Adrenal gland (tissue), 12 donors: ENCODE data around the gene DYSF. TPM values are rescaled to one million over a fixed set of nuclear protein-coding genes. Genes with fewer than 3 reads are reported as not detected.

Source experiments
- DNase-seq, 7 donors: peaks; one replicate each; pipeline ENCODE4 v3.0.0-alpha.2; 2019 to 2020
- H3K27ac ChIP-seq, 5 donors: fragments of 200-600 bp; sonication (generic) in 4 of 5; 1 replicate in 3 of 5; 2 replicates in 2 of 5; pipeline versions ENCODE4 v1.5.1 to v1.8.0; 2016 to 2020; ENCODE audit warnings: mild to moderate bottlenecking in 1 of 5
- H3K27me3 ChIP-seq: fragments of 200-600 bp; 2 replicates; pipeline ENCODE4 v1.8.0; 2021
- H3K36me3 ChIP-seq, 2 donors: fragments of 200-600 bp; replicated peaks in 1 of 2; 1 replicate in 1 of 2; 2 replicates in 1 of 2; pipeline versions ENCODE4 v1.5.1 to v1.8.0; 2018 to 2022
- H3K4me1 ChIP-seq, 2 donors: fragments of 200-600 bp; replicated peaks in 1 of 2; 1 replicate in 1 of 2; 2 replicates in 1 of 2; pipeline versions ENCODE4 v1.5.1 to v1.8.0; 2018 to 2021
- H3K4me3 ChIP-seq, 4 donors: fragments of 200-600 bp; sonication (generic) in 3 of 4; one replicate each; pipeline ENCODE4 v1.5.1; 2016 to 2018
- H3K9me3 ChIP-seq, 3 donors: fragments of 200-600 bp; sonication (generic) in 1 of 3; replicated peaks in 1 of 3; 1 replicate in 2 of 3; 2 replicates in 1 of 3; pipeline versions ENCODE4 v1.5.1 to v1.8.0; 2016 to 2021
- CTCF ChIP-seq, 6 experiments: fragments of 450-650 bp in 4 of 6; fragments of 200-600 bp in 2 of 6; sonication (generic) in 1 of 6; IDR thresholded peaks; 1 replicate in 5 of 6; 2 replicates in 1 of 6; pipeline versions ENCODE4 v1.5.1 to v1.8.0; 2016 to 2021; ENCODE audit warnings: antibody characterized with exemption in 6 of 6, mild to moderate bottlenecking in 2 of 6, moderate library complexity in 1 of 6
- POLR2A ChIP-seq, 2 donors: fragments of 450-650 bp; IDR thresholded peaks; one replicate each; pipeline ENCODE4 v1.6.1; 2017; ENCODE audit warnings: antibody characterized with exemption in 2 of 2, mild to moderate bottlenecking in 2 of 2, moderate library complexity in 1 of 2
- WGBS, 4 donors: extraction: QIAGEN DNeasy Blood & Tissue Kit in 2 of 4; methylation state at CpG; one replicate each; pipeline versions ENCODE4 v1.1.5 to v1.1.7; 2013 to 2017; 5-methylcytosine and 5-hydroxymethylcytosine counted together
- intact Hi-C, 2 donors: fragments of 100-400 bp; cut with DNase I; formaldehyde crosslinking; loops; one replicate each; pipeline versions ENCODE4 v1.14.1 to v1.15.0; 2022 to 2023
- polyA plus RNA-seq, 3 donors: library from polyadenylated mRNA; stranded (reverse); fragments of 200-250 nt in 2 of 3; fragments of 350-450 nt in 1 of 3; fragmentation: Illumina TruSeq in 1 of 3; extraction: RNeasy Lipid Tissue Mini Kit (QIAGEN cat#74804) in 1 of 3; gene quantifications; one replicate each; pipeline ENCODE4 v1.2.3, GENCODE V29; 2013 to 2014
- total RNA-seq, 9 donors: library from RNA; depleted of rRNA in 4 of 9; stranded (reverse); fragments of >200 nt in 4 of 9; fragments of 120-200 nt in 1 of 9; fragmentation: NEBNext Ultra II Directional in 1 of 9; extraction: Animal tissue kit (Norgen Biotek cat#: 25700) in 1 of 9; gene quantifications; one replicate each; pipeline versions ENCODE4 v1.1.0 to v1.2.4, GENCODE V29; 2013 to 2023
- donor health status: healthy with polysubstance abuse.
- donor health status: Bipolar disorder and iron deficiency.
- donor health status: DM: yes; HTN: yes; CAD: no.
- donor health status: DM: no; HTN: no; CAD: no.
- donor health status: DM: no; HTN: no; CAD: no.
- donor health status: DM: yes; HTN: yes; CAD: no.

Gene DYSF
- total and polyA plus RNA-seq, 12 donors = 3.2 to 22.4 (median 15.3) TPM

- Histone ChIP-seq H3K27me3 (no peaks in the 10 kb centered on the region), H3K4me1 (no peaks in the 10 kb centered on the region)
- no peak for TF ChIP-seq CTCF (IDR thresholded peaks at IDR 0.05)
Measured at GRCh38 chr2:71504611-71505010, 51.2 kb downstream of the DYSF start.

GRCh38 chr2:71505086-71505769 lies 51.9 kb downstream of the DYSF start:
- no peak for TF ChIP-seq POLR2A (IDR thresholded peaks at IDR 0.05)
- TF ChIP-seq CTCF (IDR thresholded peaks at IDR 0.05) = no peak
- WGBS, 4 donors = 57 to 83% (median 68%) methylated on average over 2 to 9 of the region's 9 CpGs
- Histone ChIP-seq H3K4me3 (no peak overlapping the region), H3K27ac (peak overlapping the region in 1 of 5 donors; percentile 49), H3K9me3 (no peaks in the 10 kb centered on the region), H3K27me3 (no peaks in the 10 kb centered on the region), H3K36me3 (no peaks in the 10 kb centered on the region), H3K4me1 (no peaks in the 10 kb centered on the region)
- no peak for DNase-seq
- intact Hi-C loops = loop anchor here in 1 of 2 donors (5.0 kb wide), 1 partner anchor 208 kb away; no protein-coding TSS in a partner anchor

More at GRCh38 chr2:71504611-71505010, 51.2 kb downstream of the DYSF start:
- H3K9me3 ChIP-seq = no peaks in the 10 kb centered on the region
- H3K4me3 ChIP-seq = no peak overlapping the region
- no peak for DNase-seq
- no peaks in the 10 kb centered on the region for H3K36me3 ChIP-seq
- intact Hi-C loops = loop anchor here in 1 of 2 donors (5.0 kb wide), 1 partner anchor 207 kb away; no protein-coding TSS in a partner anchor
- H3K27ac ChIP-seq = peak overlapping the region in 1 of 5 donors; percentile 49
- WGBS, 4 donors = 80 to 90% (median 85%) methylated on average over 7 of the region's 7 CpGs

GRCh38 chr2:71505770-71506140 lies 52.4 kb downstream of the DYSF start:
- Histone ChIP-seq H3K4me1 (no peaks in the 10 kb centered on the region), H3K27ac (no peak overlapping the region), H3K36me3 (no peaks in the 10 kb centered on the region), H3K4me3 (no peak overlapping the region), H3K9me3 (no peaks in the 10 kb centered on the region), H3K27me3 (no peaks in the 10 kb centered on the region)
- no peak for TF ChIP-seq CTCF (IDR thresholded peaks at IDR 0.05)
- TF ChIP-seq POLR2A (IDR thresholded peaks at IDR 0.05) = no peak
- DNase-seq = no peak
- 81 to 84% (median 82%) methylated on average over 6 to 8 of the region's 8 CpGs for WGBS, 4 donors
- intact Hi-C loops = loop anchor here in 1 of 2 donors (5.0 kb wide), 1 partner anchor 208 kb away; no protein-coding TSS in a partner anchor

- H3K4me3 ChIP-seq = no peak overlapping the region
- DNase-seq = no peak
- intact Hi-C loops = loop anchor here in 1 of 2 donors (5.0 kb wide), 1 partner anchor 209 kb away; no protein-coding TSS in a partner anchor
Measured at GRCh38 chr2:71506222-71507153, 53.1 kb downstream of the DYSF start.

More at GRCh38 chr2:71506222-71507153, 53.1 kb downstream of the DYSF start:
- no peak overlapping the region for H3K27ac ChIP-seq
- H3K36me3 ChIP-seq = no peaks in the 10 kb centered on the region
- no peaks in the 10 kb centered on the region for H3K27me3 ChIP-seq
- H3K9me3 ChIP-seq = no peaks in the 10 kb centered on the region
- H3K4me1 ChIP-seq = no peaks in the 10 kb centered on the region
- 74 to 84% (median 81%) methylated on average over 11 to 20 of the region's 20 CpGs for WGBS, 4 donors
- TF ChIP-seq POLR2A (IDR thresholded peaks at IDR 0.05) (no peak), CTCF (IDR thresholded peaks at IDR 0.05) (no peak)
